HCT116 (cell line): ENCODE measurements around the gene FCN1. TPM values are rescaled to one million over a fixed set of nuclear protein-coding genes. Genes with fewer than 3 reads are reported as not detected.

Source experiments
- ATAC-seq: fragments of 200-7000 bp; cut with Tn5 transposase; 2 replicates; pipeline ENCODE4 v1.9.1; 2020; ENCODE audit warnings: mild to moderate bottlenecking, moderate library complexity
- BruUV-seq: library from RNA; stranded (reverse); fragments of 400-500 nt; replicated peaks from 2 replicates; lab custom pipeline; 2021; lab: Mats Ljungman, UMichigan
- CTCF ChIA-PET: fragments of 300-600 bp; sonication (Branson Sonifier 250); formaldehyde crosslinking; loops from one replicate; lab custom pipeline; 2021; ENCODE audit warnings: antibody characterized with exemption; lab: Charles Lee
- POLR2A ChIA-PET: fragments of 300-600, 350-600 bp; sonication (Branson Sonifier 250); formaldehyde crosslinking; loops from one replicate; lab custom pipeline; 2021; ENCODE audit warnings: antibody characterized with exemption; lab: Charles Lee
- RAD21 ChIA-PET, 2 experiments: fragments of 300-600 bp; sonication (Branson Sonifier 250); formaldehyde crosslinking; loops; one replicate each; lab custom pipeline; 2023; ENCODE audit warnings: low total read pairs in 2 of 2; ENCODE audit not compliant: uncharacterized antibody in 2 of 2, unreplicated experiment in 2 of 2, low non-redundant PET in 1 of 2; lab: Charles Lee
- DNase-seq: peaks from one replicate; pipeline ENCODE4 v3.0.0-alpha.2; 2010; ENCODE audit warnings: low read depth, low spot score
- H2AFZ ChIP-seq: fragments of 200-600 bp; shearing (Covaris generic), sonication (generic); 2 replicates; pipeline ENCODE4 v1.6.1; 2017; ENCODE audit warnings: low read depth, mixed run types, mixed read lengths, antibody characterized with exemption, low read length; ENCODE audit not compliant: poor library complexity, severe bottlenecking
- H3K27ac ChIP-seq: 2 replicates; pipeline ENCODE4 v1.5.1; 2012; ENCODE audit warnings: low read depth, low read length
- H3K27me3 ChIP-seq: fragments of 200-600 bp; sonication (generic); 2 replicates; pipeline ENCODE4 v1.6.1; 2016; ENCODE audit warnings: mixed run types, low read length, mixed read lengths; ENCODE audit not compliant: insufficient read depth
- H3K36me3 ChIP-seq, 2 experiments: fragments of 200-500 bp in 1 of 2; fragments of 200-600 bp in 1 of 2; sonication (Bioruptor generic) in 1 of 2; sonication (generic) in 1 of 2; 2 replicates each; pipeline versions ENCODE4 v1.5.1 to v1.6.1; 2014 to 2016; ENCODE audit warnings: low read length in 2 of 2, inconsistent platforms in 1 of 2, mixed read lengths in 1 of 2, mixed run types in 1 of 2; ENCODE audit not compliant: insufficient read depth in 2 of 2, control insufficient read depth in 1 of 2
- H3K4me1 ChIP-seq, 2 experiments: fragments of 200-600 bp in 1 of 2; sonication (generic) in 1 of 2; 2 replicates each; pipeline versions ENCODE4 v1.5.1 to v1.6.1; 2012 to 2017; ENCODE audit warnings: low read length in 2 of 2, inconsistent platforms in 1 of 2, mild to moderate bottlenecking in 1 of 2, mixed read lengths in 1 of 2, mixed run types in 1 of 2, moderate library complexity in 1 of 2; ENCODE audit not compliant: insufficient read depth in 2 of 2, control insufficient read depth in 1 of 2
- H3K4me2 ChIP-seq: fragments of 200-600 bp; sonication (generic); 2 replicates; pipeline ENCODE4 v1.6.1; 2017; ENCODE audit warnings: mixed run types, low read length, mixed read lengths
- H3K4me3 ChIP-seq, 2 experiments: fragments of 200-600 bp in 1 of 2; sonication (generic) in 1 of 2; replicated peaks in 1 of 2; 2 replicates each; pipeline ENCODE4 v1.5.1; 2011 to 2016; ENCODE audit warnings: low read length in 2 of 2, control low read depth in 1 of 2, low read depth in 1 of 2, mild to moderate bottlenecking in 1 of 2, mixed read lengths in 1 of 2, mixed run types in 1 of 2
- H3K79me2 ChIP-seq: fragments of 200-600 bp; sonication (generic); 2 replicates; pipeline ENCODE4 v1.6.1; 2017; ENCODE audit warnings: mild to moderate bottlenecking, mixed run types, low read length, moderate library complexity, mixed read lengths; ENCODE audit not compliant: insufficient read depth
- H3K9ac ChIP-seq: fragments of 200-600 bp; sonication (generic); 2 replicates; pipeline ENCODE4 v1.6.1; 2016; ENCODE audit warnings: low read length, mixed read lengths
- H3K9me2 ChIP-seq: fragments of 200-600 bp; sonication (generic), shearing (Covaris generic); 2 replicates; pipeline ENCODE4 v1.6.1; 2017; ENCODE audit warnings: mixed run types, mild to moderate bottlenecking, moderate library complexity; ENCODE audit not compliant: insufficient read depth
- H3K9me3 ChIP-seq, 2 experiments: fragments of 200-500 bp in 1 of 2; fragments of 200-600 bp in 1 of 2; sonication (Bioruptor generic) in 1 of 2; sonication (generic) in 1 of 2; 2 replicates each; pipeline ENCODE4 v1.6.1; 2014 to 2017; ENCODE audit warnings: low read length in 2 of 2, mixed read lengths in 2 of 2, inconsistent platforms in 1 of 2, low read depth in 1 of 2, mild to moderate bottlenecking in 1 of 2, mixed run types in 1 of 2, moderate library complexity in 1 of 2; ENCODE audit not compliant: control insufficient read depth in 1 of 2, insufficient read depth in 1 of 2
- H4K20me1 ChIP-seq: fragments of 200-600 bp; sonication (generic), shearing (Covaris generic); 2 replicates; pipeline ENCODE4 v1.6.1; 2017; ENCODE audit warnings: mixed run types, mild to moderate bottlenecking, moderate library complexity; ENCODE audit not compliant: insufficient read depth
- CBX3 ChIP-seq: IDR thresholded peaks from 2 replicates; pipeline ENCODE4 v1.6.1; 2012; ENCODE audit warnings: low read depth
- EZH2phosphoT487 ChIP-seq: fragments of 200-600 bp; IDR thresholded peaks from 2 replicates; pipeline ENCODE4 v1.6.1; 2018; ENCODE audit warnings: antibody characterized with exemption, borderline replicate concordance
- JUND ChIP-seq: IDR thresholded peaks from 2 replicates; pipeline ENCODE4 v1.6.1; 2012
- POLR2A ChIP-seq: IDR thresholded peaks from 2 replicates; pipeline ENCODE4 v1.7.0; 2011; ENCODE audit warnings: borderline replicate concordance; ENCODE audit not compliant: insufficient read depth, insufficient read length; ENCODE audit errors: extremely low read depth
- RAD21 ChIP-seq: IDR thresholded peaks from 2 replicates; pipeline ENCODE4 v1.6.1; 2012; ENCODE audit warnings: low read depth, mild to moderate bottlenecking
- SIN3A ChIP-seq: IDR thresholded peaks from 2 replicates; pipeline ENCODE4 v1.6.1; 2012; ENCODE audit warnings: low read depth
- SP1 ChIP-seq: IDR thresholded peaks from 2 replicates; pipeline ENCODE4 v1.6.1; 2012; ENCODE audit warnings: low read depth
- SRF ChIP-seq: IDR thresholded peaks from 2 replicates; pipeline ENCODE4 v1.6.1; 2012; ENCODE audit warnings: low read depth
- ZFX ChIP-seq: fragments of 450-650 bp; IDR thresholded peaks from 2 replicates; pipeline ENCODE4 v1.6.1; 2017
- ZNF274 ChIP-seq: fragments of 200-500 bp; sonication (Bioruptor generic); IDR thresholded peaks from 2 replicates; pipeline ENCODE4 v1.6.1; 2014; ENCODE audit warnings: mild to moderate bottlenecking, low read depth, low read length, inconsistent platforms
- intact Hi-C: fragments of 100-400 bp; cut with micrococcal nuclease; formaldehyde crosslinking; loops from 2 replicates; pipeline ENCODE4 v1.10.0; 2022
- total RNA-seq: library from RNA; stranded (reverse); gene quantifications from one replicate; pipeline ENCODE4 v1.2.1, GENCODE V29; 2021; ENCODE audit not compliant: unreplicated experiment
- TF ChIP-seq, protein P1 (sequence below): IDR thresholded peaks from 2 replicates; pipeline ENCODE4 v1.6.1; 2012
- TF ChIP-seq, protein P2 (sequence below): IDR thresholded peaks from 2 replicates; pipeline ENCODE4 v1.6.1; 2011; ENCODE audit warnings: mild to moderate bottlenecking, low read length, moderate library complexity; ENCODE audit not compliant: insufficient replicate concordance; ENCODE audit errors: extremely low read depth
- TF ChIP-seq, protein P3 (sequence below): IDR thresholded peaks from 2 replicates; pipeline ENCODE4 v1.6.1; 2012; ENCODE audit warnings: low read depth

The FCN1 gene
- total RNA-seq, 1 experiment from 2014 or later: not detected

DNA sequence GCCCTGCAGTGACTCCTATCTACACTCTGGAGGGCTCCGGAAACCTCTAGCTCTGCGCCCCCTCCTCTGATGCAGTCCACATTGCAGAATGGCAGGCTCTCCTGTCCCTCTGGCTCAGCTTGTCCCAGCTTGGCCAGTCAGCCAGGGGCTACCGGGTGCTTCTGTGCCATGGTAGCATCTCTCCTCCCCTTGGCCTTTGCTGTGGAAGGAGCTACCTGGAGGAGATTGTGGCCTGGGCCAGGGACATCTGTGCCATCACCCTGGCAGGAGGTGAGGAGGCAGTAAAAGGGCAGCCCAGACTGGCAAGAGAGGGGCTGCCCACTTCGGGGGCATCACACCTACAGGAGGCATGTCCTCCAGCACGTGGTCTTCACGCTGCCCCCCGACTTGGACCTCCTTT is 38.1 kb upstream of the FCN1 start:
- no peaks in the 10 kb centered on the region for H3K4me1 ChIP-seq
- H3K9me3 ChIP-seq: 0 out of 4 replicates have a peak, but pooled peaks cover 0 to 3% of the 10 kb centered on the region in 2 experiments
- ATAC-seq: no peak
- H3K9me2 ChIP-seq: no peaks in the 10 kb centered on the region
- ChIA-PET RAD21 (no interaction called here), POLR2A (no interaction called here), CTCF (no interaction called here)
- no TSS peak for BruUV-seq
- no peak for DNase-seq
- intact Hi-C loops: no loop called here
- H2AFZ ChIP-seq: no peak overlapping the region
- no peak overlapping the region for H3K9ac ChIP-seq
- H3K79me2 ChIP-seq: no peaks in the 10 kb centered on the region
- no peak for TF ChIP-seq JUND
- no peak for TF ChIP-seq CBX3
- TF ChIP-seq, protein P1, sequence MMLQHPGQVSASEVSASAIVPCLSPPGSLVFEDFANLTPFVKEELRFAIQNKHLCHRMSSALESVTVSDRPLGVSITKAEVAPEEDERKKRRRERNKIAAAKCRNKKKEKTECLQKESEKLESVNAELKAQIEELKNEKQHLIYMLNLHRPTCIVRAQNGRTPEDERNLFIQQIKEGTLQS: no peak
- no peak for TF ChIP-seq ZFX
- peaks cover 27% of the 10 kb centered on the region for H3K27me3 ChIP-seq
- no peak overlapping the region for H3K4me2 ChIP-seq
- H3K36me3 ChIP-seq: no peaks in the 10 kb centered on the region
- H4K20me1 ChIP-seq: no peaks in the 10 kb centered on the region
- H3K27ac ChIP-seq: no peak overlapping the region
- H3K4me3 ChIP-seq: no peak overlapping the region

DNA sequence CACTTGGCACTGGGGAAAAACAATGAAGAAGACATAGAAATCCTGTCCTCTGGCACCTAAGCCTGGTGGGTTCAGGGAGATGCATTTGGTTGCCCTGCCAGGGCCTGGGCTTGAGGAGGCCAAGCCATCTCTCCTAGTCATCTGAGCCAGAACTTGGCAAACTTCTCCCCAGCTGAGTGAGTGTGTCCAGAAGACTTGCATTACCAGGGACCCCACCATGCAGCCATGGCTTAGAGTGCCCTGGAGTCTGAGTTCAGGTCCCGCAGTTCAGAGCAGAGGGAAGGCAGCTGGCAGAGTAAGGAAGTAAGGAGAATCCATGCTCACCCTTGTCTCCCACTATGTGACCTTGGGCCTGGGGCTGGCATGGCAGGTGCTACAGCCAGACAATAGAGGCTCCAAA is 37.4 kb upstream of the FCN1 start:
- H3K27me3 ChIP-seq: peaks cover 27% of the 10 kb centered on the region
- POLR2A ChIA-PET: no interaction called here

More for the DNA sequence above, 37.4 kb upstream of the FCN1 start:
- BruUV-seq: no TSS peak
- DNase-seq: no peak
- Histone ChIP-seq H2AFZ (no peak overlapping the region), H3K4me3 (no peak overlapping the region), H3K36me3 (no peaks in the 10 kb centered on the region), H3K4me1 (no peaks in the 10 kb centered on the region), H3K27ac (no peak overlapping the region), H3K9me3 (0 out of 4 replicates have a peak, but pooled peaks cover 0 to 3% of the 10 kb centered on the region in 2 experiments), H3K9ac (no peak overlapping the region), H3K79me2 (no peaks in the 10 kb centered on the region), H4K20me1 (no peaks in the 10 kb centered on the region), H3K9me2 (no peaks in the 10 kb centered on the region), H3K4me2 (no peak overlapping the region)
- TF ChIP-seq JUND (no peak), RAD21 (no peak), EZH2phosphoT487 (no peak), SIN3A (no peak), SP1 (no peak), ZNF274 (no peak), SRF (no peak), POLR2A (no peak)
- TF ChIP-seq, protein P2, sequence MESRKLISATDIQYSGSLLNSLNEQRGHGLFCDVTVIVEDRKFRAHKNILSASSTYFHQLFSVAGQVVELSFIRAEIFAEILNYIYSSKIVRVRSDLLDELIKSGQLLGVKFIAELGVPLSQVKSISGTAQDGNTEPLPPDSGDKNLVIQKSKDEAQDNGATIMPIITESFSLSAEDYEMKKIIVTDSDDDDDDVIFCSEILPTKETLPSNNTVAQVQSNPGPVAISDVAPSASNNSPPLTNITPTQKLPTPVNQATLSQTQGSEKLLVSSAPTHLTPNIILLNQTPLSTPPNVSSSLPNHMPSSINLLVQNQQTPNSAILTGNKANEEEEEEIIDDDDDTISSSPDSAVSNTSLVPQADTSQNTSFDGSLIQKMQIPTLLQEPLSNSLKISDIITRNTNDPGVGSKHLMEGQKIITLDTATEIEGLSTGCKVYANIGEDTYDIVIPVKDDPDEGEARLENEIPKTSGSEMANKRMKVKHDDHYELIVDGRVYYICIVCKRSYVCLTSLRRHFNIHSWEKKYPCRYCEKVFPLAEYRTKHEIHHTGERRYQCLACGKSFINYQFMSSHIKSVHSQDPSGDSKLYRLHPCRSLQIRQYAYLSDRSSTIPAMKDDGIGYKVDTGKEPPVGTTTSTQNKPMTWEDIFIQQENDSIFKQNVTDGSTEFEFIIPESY: no peak
- TF ChIP-seq, protein P3, sequence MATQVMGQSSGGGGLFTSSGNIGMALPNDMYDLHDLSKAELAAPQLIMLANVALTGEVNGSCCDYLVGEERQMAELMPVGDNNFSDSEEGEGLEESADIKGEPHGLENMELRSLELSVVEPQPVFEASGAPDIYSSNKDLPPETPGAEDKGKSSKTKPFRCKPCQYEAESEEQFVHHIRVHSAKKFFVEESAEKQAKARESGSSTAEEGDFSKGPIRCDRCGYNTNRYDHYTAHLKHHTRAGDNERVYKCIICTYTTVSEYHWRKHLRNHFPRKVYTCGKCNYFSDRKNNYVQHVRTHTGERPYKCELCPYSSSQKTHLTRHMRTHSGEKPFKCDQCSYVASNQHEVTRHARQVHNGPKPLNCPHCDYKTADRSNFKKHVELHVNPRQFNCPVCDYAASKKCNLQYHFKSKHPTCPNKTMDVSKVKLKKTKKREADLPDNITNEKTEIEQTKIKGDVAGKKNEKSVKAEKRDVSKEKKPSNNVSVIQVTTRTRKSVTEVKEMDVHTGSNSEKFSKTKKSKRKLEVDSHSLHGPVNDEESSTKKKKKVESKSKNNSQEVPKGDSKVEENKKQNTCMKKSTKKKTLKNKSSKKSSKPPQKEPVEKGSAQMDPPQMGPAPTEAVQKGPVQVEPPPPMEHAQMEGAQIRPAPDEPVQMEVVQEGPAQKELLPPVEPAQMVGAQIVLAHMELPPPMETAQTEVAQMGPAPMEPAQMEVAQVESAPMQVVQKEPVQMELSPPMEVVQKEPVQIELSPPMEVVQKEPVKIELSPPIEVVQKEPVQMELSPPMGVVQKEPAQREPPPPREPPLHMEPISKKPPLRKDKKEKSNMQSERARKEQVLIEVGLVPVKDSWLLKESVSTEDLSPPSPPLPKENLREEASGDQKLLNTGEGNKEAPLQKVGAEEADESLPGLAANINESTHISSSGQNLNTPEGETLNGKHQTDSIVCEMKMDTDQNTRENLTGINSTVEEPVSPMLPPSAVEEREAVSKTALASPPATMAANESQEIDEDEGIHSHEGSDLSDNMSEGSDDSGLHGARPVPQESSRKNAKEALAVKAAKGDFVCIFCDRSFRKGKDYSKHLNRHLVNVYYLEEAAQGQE: no peak
- intact Hi-C loops: no loop called here
- ATAC-seq: no peak
- ChIA-PET CTCF (no interaction called here), RAD21 (no interaction called here)
